ENCODE measurements around the gene RBM26.
"Not testable (repeated sequence)": the region's sequence is repeated elsewhere in the genome, so short reads cannot be mapped to it uniquely, and the experiment has no call there.

Gene RBM26

GRCh38 chr13:79289571-79289970 lies 116.5 kb downstream of the RBM26 start:
- DNase-seq (ENCODE audit: low read depth), result no peak

GRCh38 chr13:79287939-79288795 lies 117.9 kb downstream of the RBM26 start:
- no peak for DNase-seq (ENCODE audit: low read depth)
- H3K4me3 ChIP-seq (ENCODE audit: low read depth, low read length), result no peak overlapping the region

More at GRCh38 chr13:79289571-79289970, 116.5 kb downstream of the RBM26 start:
- no peak overlapping the region for H3K4me3 ChIP-seq (ENCODE audit: low read depth, low read length)

GRCh38 chr13:79285159-79285558 lies 120.9 kb downstream of the RBM26 start:
- H3K4me3 ChIP-seq (ENCODE audit: low read depth, low read length), result no peak overlapping the region
- no peak for DNase-seq (ENCODE audit: low read depth)

- no peak overlapping the region for H3K4me3 ChIP-seq (ENCODE audit: low read depth, low read length)
- no peak for DNase-seq (ENCODE audit: low read depth)
Observed at GRCh38 chr13:79283742-79284141, 122.3 kb downstream of the RBM26 start.

GRCh38 chr13:79282976-79283375 lies 123.1 kb downstream of the RBM26 start:
- no peak overlapping the region for H3K4me3 ChIP-seq (ENCODE audit: low read depth, low read length)
- DNase-seq (ENCODE audit: low read depth), result peak; percentile 45

- no peak for DNase-seq (ENCODE audit: low read depth)
- H3K4me3 ChIP-seq (ENCODE audit: low read depth, low read length), result no peak overlapping the region
Observed at GRCh38 chr13:79282508-79282907, 123.5 kb downstream of the RBM26 start.

GRCh38 chr13:79281339-79281747 lies 124.7 kb downstream of the RBM26 start:
- DNase-seq (ENCODE audit: low read depth), result no peak
- no peak overlapping the region for H3K4me3 ChIP-seq (ENCODE audit: low read depth, low read length)

GRCh38 chr13:79279735-79280134 lies 126.3 kb downstream of the RBM26 start:
- H3K4me3 ChIP-seq (ENCODE audit: low read depth, low read length); DNase-seq (ENCODE audit: low read depth): not testable (repeated sequence)

GRCh38 chr13:79273045-79273444 lies 133.0 kb downstream of the RBM26 start:
- H3K4me3 ChIP-seq (ENCODE audit: low read depth, low read length), result no peak overlapping the region
- DNase-seq (ENCODE audit: low read depth), result no peak

- H3K4me3 ChIP-seq (ENCODE audit: low read depth, low read length), result no peak overlapping the region
- no peak for DNase-seq (ENCODE audit: low read depth)
Observed at GRCh38 chr13:79271616-79272015, 134.4 kb downstream of the RBM26 start.

- H3K4me3 ChIP-seq (ENCODE audit: low read depth, low read length), result no peak overlapping the region
- DNase-seq (ENCODE audit: low read depth), result no peak
Observed at GRCh38 chr13:79270859-79271258, 135.2 kb downstream of the RBM26 start.
